HepG2 (cell line): ENCODE measurements around the gene EPB41L1. TPM values are rescaled to one million over a fixed set of nuclear protein-coding genes. Genes with fewer than 3 reads are reported as not detected.

Source experiments
- ATAC-seq: fragments of 200-7000 bp; cut with Tn5 transposase; 3 replicates; pipeline ENCODE4 v1.9.1; 2020; ENCODE audit warnings: mild to moderate bottlenecking, moderate library complexity
- BruUV-seq: library from RNA; stranded (reverse); fragments of 400-500 nt; replicated peaks from 2 replicates; lab custom pipeline; 2021; lab: Mats Ljungman, UMichigan
- CTCF ChIA-PET: fragments of 300-600 bp; formaldehyde crosslinking; extraction: SDS; loops from one replicate; lab custom pipeline; 2021; ENCODE audit warnings: low total read pairs, inconsistent platforms, low intra/inter-chr PET ratio; lab: Yijun Ruan, JAX
- POLR2A ChIA-PET: fragments of 350-600 bp; sonication (Branson Sonifier 250); formaldehyde crosslinking; loops from one replicate; lab custom pipeline; 2020; ENCODE audit warnings: antibody characterized with exemption, inconsistent platforms; lab: Yijun Ruan, JAX
- DNase-seq: peaks from one replicate; pipeline ENCODE4 v3.0.0-alpha.2; 2015; ENCODE audit warnings: low spot score
- FAIRE-seq: peaks from 3 replicates; lab custom pipeline; 2011; peaks lifted over from hg19 to GRCh38; lab: Jason Lieb, UNC
- H2AFZ ChIP-seq: one replicate; pipeline ENCODE4 v1.6.1; 2011; ENCODE audit warnings: low read length, inconsistent platforms
- H3K27ac ChIP-seq: fragments of 300-600 bp; 3 replicates; pipeline ENCODE4 v1.8.0; 2011; ENCODE audit warnings: mixed run types, mild to moderate bottlenecking, mixed read lengths, low read length, inconsistent platforms; ENCODE audit not compliant: insufficient read depth; ENCODE audit errors: extremely low read length
- H3K27me3 ChIP-seq, 2 experiments: fragments of 200-600 bp in 1 of 2; 2 replicates in 1 of 2; 3 replicates in 1 of 2; pipeline versions ENCODE4 v1.6.0 to v1.8.0; 2011; ENCODE audit warnings: low read length in 2 of 2, mild to moderate bottlenecking in 2 of 2, moderate library complexity in 2 of 2, inconsistent platforms in 1 of 2; ENCODE audit not compliant: insufficient read depth in 2 of 2, control insufficient read depth in 1 of 2
- H3K36me3 ChIP-seq, 2 experiments: fragments of 200-600 bp in 1 of 2; replicated peaks in 1 of 2; 2 replicates in 1 of 2; 3 replicates in 1 of 2; pipeline versions ENCODE4 v1.5.1 to v1.8.0; 2011; ENCODE audit warnings: low read length in 2 of 2, inconsistent platforms in 1 of 2; ENCODE audit not compliant: insufficient read depth in 2 of 2, control insufficient read depth in 1 of 2
- H3K4me1 ChIP-seq: 2 replicates; pipeline ENCODE4 v1.5.1; 2012; ENCODE audit warnings: low read length, inconsistent platforms; ENCODE audit not compliant: insufficient read depth
- H3K4me2 ChIP-seq: 2 replicates; pipeline ENCODE4 v1.6.0; 2011; ENCODE audit warnings: low read depth, low read length, inconsistent platforms
- H3K4me3 ChIP-seq, 3 experiments: fragments of 200-600 bp in 1 of 3; sonication (generic), shearing (Covaris generic) in 1 of 3; replicated peaks in 1 of 3; 2 replicates each; pipeline ENCODE4 v1.5.1; 2011 to 2016; ENCODE audit warnings: low read length in 3 of 3, inconsistent platforms in 2 of 3, low read depth in 2 of 3, mild to moderate bottlenecking in 2 of 3, control low read depth in 1 of 3, mixed read lengths in 1 of 3; ENCODE audit not compliant: insufficient read depth in 1 of 3
- H3K79me2 ChIP-seq: one replicate; pipeline ENCODE4 v1.6.1; 2011; ENCODE audit warnings: low read length, inconsistent platforms; ENCODE audit not compliant: insufficient read depth
- H3K9ac ChIP-seq: 2 replicates; pipeline ENCODE4 v1.6.0; 2011; ENCODE audit warnings: mild to moderate bottlenecking, low read depth, low read length, inconsistent platforms; ENCODE audit not compliant: insufficient read depth
- H3K9me3 ChIP-seq: 2 replicates; pipeline ENCODE4 v1.5.1; 2012; ENCODE audit warnings: mild to moderate bottlenecking, low read length
- H4K20me1 ChIP-seq: 2 replicates; pipeline ENCODE4 v1.6.0; 2011; ENCODE audit warnings: inconsistent platforms, mild to moderate bottlenecking, low read length, moderate library complexity; ENCODE audit not compliant: insufficient read depth
- ATF7 ChIP-seq, 2 experiments: fragments of 450-650 bp in 1 of 2; sonication (generic) in 1 of 2; formaldehyde crosslinking in 1 of 2; IDR thresholded peaks; 2 replicates each; pipeline versions ENCODE4 v1.4.0 to v1.6.1; 2016 to 2020; ENCODE audit warnings: antibody characterized with exemption in 1 of 2, mild to moderate bottlenecking in 1 of 2, missing genetic modification reagents in 1 of 2
- CENPT ChIP-seq: sonication (generic); formaldehyde crosslinking; IDR thresholded peaks from 2 replicates; pipeline ENCODE4 v1.8.0; 2022; ENCODE audit warnings: low read depth, mild to moderate bottlenecking, moderate library complexity, missing genetic modification reagents
- CREB1 ChIP-seq, 2 experiments: fragments of 450-650 bp in 1 of 2; IDR thresholded peaks; 2 replicates each; pipeline ENCODE4 v1.6.1; 2016 to 2017; ENCODE audit warnings: control low read depth in 1 of 2, mild to moderate bottlenecking in 1 of 2, missing compliant biosample characterization in 1 of 2, missing genetic modification characterization in 1 of 2
- HNRNPL ChIP-seq: fragments of 200-400 bp; formaldehyde crosslinking; IDR thresholded peaks from 2 replicates; pipeline ENCODE4 v1.6.1; 2017; ENCODE audit warnings: mild to moderate bottlenecking, low read depth, low read length
- KLF12 ChIP-seq: sonication (generic); formaldehyde crosslinking; IDR thresholded peaks from 2 replicates; pipeline ENCODE4 v1.4.0; 2020; ENCODE audit warnings: missing genetic modification reagents, borderline replicate concordance
- TMF1 ChIP-seq: sonication (generic); formaldehyde crosslinking; IDR thresholded peaks from 2 replicates; pipeline ENCODE4 v1.8.1; 2022; ENCODE audit warnings: low read depth, missing genetic modification reagents
- ZNF160 ChIP-seq: sonication (generic); formaldehyde crosslinking; IDR thresholded peaks from 2 replicates; pipeline ENCODE4 v1.8.0; 2022; ENCODE audit warnings: mild to moderate bottlenecking, inconsistent platforms, missing genetic modification reagents
- ZNF207 ChIP-seq: fragments of 450-650 bp; IDR thresholded peaks from 2 replicates; pipeline ENCODE4 v1.6.1; 2016; ENCODE audit warnings: antibody characterized with exemption, borderline replicate concordance
- ZNF556 ChIP-seq: sonication (generic); formaldehyde crosslinking; IDR thresholded peaks from 2 replicates; pipeline ENCODE4 v1.4.0; 2020; ENCODE audit warnings: mild to moderate bottlenecking, missing genetic modification reagents, borderline replicate concordance
- in situ Hi-C: cut with HindIII; loops from 2 replicates; pipeline ENCODE4 v1.10.0; 2017; ENCODE audit warnings: low pct_unique_long_range_greater_than_20kb; ENCODE audit not compliant: extremely low pct_ligation_motif_present
- intact Hi-C: fragments of 100-400 bp; cut with micrococcal nuclease; formaldehyde crosslinking; loops from one replicate; pipeline ENCODE4 v1.10.0; 2022; ENCODE audit not compliant: unreplicated experiment
- polyA plus RNA-seq, 8 experiments: library from polyadenylated mRNA; depleted of rRNA in 3 of 8; stranded (reverse) in 7 of 8; unstranded in 1 of 8; fragments of >200 nt; fragmentation: Illumina TruSeq in 4 of 8; extraction: Trizol in 4 of 8; gene quantifications; 2 replicates each; pipeline versions ENCODE4 v1.2.1 to v1.2.3, GENCODE V29; 2011 to 2016; ENCODE audit warnings: low read depth in 4 of 8, missing spikeins in 1 of 8, mixed read lengths in 1 of 8; ENCODE audit not compliant: insufficient read depth in 1 of 8
- total RNA-seq, 5 experiments: library from RNA; depleted of rRNA; stranded (reverse); fragments of >200 nt; fragmentation: Illumina TruSeq; extraction: Trizol; gene quantifications; 2 replicates each; pipeline ENCODE4 v1.2.3, GENCODE V29; 2016; ENCODE audit warnings: low read depth in 1 of 5
- TF ChIP-seq, protein P1 (sequence below): fragments of 450-650 bp; IDR thresholded peaks from 2 replicates; pipeline ENCODE4 v1.6.1; 2017; ENCODE audit warnings: mild to moderate bottlenecking

The EPB41L1 gene
- total and polyA plus RNA-seq, 2 of the 13 experiments (the other 11 are each of a cell fraction or from before 2014, with no cell fraction given) = 16.7 to 39.0 TPM

DNA sequence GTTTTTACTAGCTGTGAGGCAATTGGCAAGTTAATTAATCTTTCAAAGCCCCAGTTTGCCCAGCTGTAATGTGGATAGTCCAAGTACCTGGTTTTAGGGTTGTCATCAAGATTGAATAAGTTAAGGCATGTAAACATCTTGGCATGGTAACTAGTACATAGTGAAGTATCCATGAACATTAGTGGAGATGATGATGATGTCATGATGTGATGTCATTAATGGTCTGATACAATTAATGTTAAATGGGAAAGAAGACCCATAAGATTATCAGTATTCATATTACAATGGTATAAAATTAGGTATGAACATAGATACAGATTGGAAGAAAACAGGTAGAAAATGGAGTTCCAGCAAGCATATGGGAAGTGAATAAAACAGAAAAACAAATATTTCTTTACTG lies 5.3 kb downstream of the EPB41L1 start:
- Histone ChIP-seq H3K4me3 (no peak overlapping the region), H3K27ac (no peak overlapping the region), H3K4me1 (peaks cover 38% of the 10 kb centered on the region), H3K4me2 (no peak overlapping the region), H3K27me3 (no peaks in the 10 kb centered on the region; a peak in 1 of 5 replicates), H3K9ac (no peak overlapping the region), H3K9me3 (no peaks in the 10 kb centered on the region), H3K36me3 (no peaks in the 10 kb centered on the region; a peak in 1 of 5 replicates), H4K20me1 (peaks cover 15% of the 10 kb centered on the region; the same call in 1 of the 2 replicates), H2AFZ (no peak overlapping the region), H3K79me2 (peaks cover 11% of the 10 kb centered on the region)
- ChIA-PET CTCF (no interaction called here), POLR2A (no interaction called here)
- intact Hi-C loops = loop anchor here (5.0 kb wide), 2 partner anchors 277 to 1953 kb away; no protein-coding TSS in a partner anchor
- no peak for DNase-seq
- no TSS peak for BruUV-seq
- TF ChIP-seq CENPT (CRISPR knock-in tag) (no peak), CREB1 (IDR thresholded peaks at IDR 0.05) (peak; percentile 92), CREB1 (CRISPR knock-in tag; IDR thresholded peaks at IDR 0.05) (no peak), TMF1 (CRISPR knock-in tag) (no peak), HNRNPL (no peak), ZNF207 (no peak), KLF12 (CRISPR knock-in tag) (no peak), ZNF556 (no peak), ZNF160 (CRISPR knock-in tag) (no peak), ATF7 (IDR thresholded peaks at IDR 0.05) (peak; percentile 98), ATF7 (CRISPR knock-in tag; IDR thresholded peaks at IDR 0.05) (no peak)
- TF ChIP-seq, protein P1, sequence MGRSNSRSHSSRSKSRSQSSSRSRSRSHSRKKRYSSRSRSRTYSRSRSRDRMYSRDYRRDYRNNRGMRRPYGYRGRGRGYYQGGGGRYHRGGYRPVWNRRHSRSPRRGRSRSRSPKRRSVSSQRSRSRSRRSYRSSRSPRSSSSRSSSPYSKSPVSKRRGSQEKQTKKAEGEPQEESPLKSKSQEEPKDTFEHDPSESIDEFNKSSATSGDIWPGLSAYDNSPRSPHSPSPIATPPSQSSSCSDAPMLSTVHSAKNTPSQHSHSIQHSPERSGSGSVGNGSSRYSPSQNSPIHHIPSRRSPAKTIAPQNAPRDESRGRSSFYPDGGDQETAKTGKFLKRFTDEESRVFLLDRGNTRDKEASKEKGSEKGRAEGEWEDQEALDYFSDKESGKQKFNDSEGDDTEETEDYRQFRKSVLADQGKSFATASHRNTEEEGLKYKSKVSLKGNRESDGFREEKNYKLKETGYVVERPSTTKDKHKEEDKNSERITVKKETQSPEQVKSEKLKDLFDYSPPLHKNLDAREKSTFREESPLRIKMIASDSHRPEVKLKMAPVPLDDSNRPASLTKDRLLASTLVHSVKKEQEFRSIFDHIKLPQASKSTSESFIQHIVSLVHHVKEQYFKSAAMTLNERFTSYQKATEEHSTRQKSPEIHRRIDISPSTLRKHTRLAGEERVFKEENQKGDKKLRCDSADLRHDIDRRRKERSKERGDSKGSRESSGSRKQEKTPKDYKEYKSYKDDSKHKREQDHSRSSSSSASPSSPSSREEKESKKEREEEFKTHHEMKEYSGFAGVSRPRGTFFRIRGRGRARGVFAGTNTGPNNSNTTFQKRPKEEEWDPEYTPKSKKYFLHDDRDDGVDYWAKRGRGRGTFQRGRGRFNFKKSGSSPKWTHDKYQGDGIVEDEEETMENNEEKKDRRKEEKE = no peak
- no peak for FAIRE-seq
- ATAC-seq = no peak
- in situ Hi-C loops = loop anchor here (5.0 kb wide), 1 partner anchor 37 kb away; no protein-coding TSS in a partner anchor
